H54 (cell line): ENCODE measurements around the gene GRK7.
"Not testable (repeated sequence)": the region's sequence is repeated elsewhere in the genome, so short reads cannot be mapped to it uniquely, and the experiment has no call there.

Source experiments
- DNase-seq: peaks from one replicate; pipeline ENCODE4 v3.0.0; 2011; ENCODE audit warnings: low spot score, mixed read lengths; ENCODE audit not compliant: insufficient read length
- FAIRE-seq: peaks from 3 replicates; lab custom pipeline; 2011; peaks lifted over from hg19 to GRCh38; lab: Jason Lieb, UNC
- POLR2A ChIP-seq: IDR thresholded peaks from 2 replicates; pipeline ENCODE4 v1.6.1; 2011; ENCODE audit warnings: low read depth, mild to moderate bottlenecking, low read length

Gene GRK7

GRCh38 chr3:141773676-141774075 lies 10.5 kb downstream of the GRK7 start:
- no peak for DNase-seq
- no peak for TF ChIP-seq POLR2A

DNA sequence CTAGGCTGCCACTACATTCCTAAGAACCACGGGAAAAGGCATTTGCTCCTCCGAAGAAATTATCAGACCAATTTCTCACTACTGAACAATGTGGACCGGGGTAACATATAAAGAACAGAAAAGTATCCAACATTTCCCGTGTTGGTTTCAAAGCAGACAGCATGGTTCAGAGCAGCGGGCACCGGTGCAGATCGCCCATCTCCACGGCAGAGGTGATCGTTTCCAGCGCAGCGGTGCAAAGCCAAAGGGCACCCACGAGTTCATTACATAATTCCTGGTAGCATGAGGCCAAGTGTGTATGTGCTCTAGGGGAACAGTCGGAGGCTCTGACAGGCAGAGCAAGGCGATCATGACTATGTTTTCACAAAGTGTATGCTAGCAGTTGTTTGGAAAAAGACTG lies 13.2 kb downstream of the GRK7 start:
- no peak for DNase-seq
- no peak for TF ChIP-seq POLR2A
- no peak for FAIRE-seq

More at GRCh38 chr3:141773676-141774075, 10.5 kb downstream of the GRK7 start:
- no peak for FAIRE-seq

GRCh38 chr3:141776885-141777284 lies 13.7 kb downstream of the GRK7 start:
- FAIRE-seq, result no peak
- TF ChIP-seq POLR2A, result no peak
- DNase-seq, result no peak

DNA sequence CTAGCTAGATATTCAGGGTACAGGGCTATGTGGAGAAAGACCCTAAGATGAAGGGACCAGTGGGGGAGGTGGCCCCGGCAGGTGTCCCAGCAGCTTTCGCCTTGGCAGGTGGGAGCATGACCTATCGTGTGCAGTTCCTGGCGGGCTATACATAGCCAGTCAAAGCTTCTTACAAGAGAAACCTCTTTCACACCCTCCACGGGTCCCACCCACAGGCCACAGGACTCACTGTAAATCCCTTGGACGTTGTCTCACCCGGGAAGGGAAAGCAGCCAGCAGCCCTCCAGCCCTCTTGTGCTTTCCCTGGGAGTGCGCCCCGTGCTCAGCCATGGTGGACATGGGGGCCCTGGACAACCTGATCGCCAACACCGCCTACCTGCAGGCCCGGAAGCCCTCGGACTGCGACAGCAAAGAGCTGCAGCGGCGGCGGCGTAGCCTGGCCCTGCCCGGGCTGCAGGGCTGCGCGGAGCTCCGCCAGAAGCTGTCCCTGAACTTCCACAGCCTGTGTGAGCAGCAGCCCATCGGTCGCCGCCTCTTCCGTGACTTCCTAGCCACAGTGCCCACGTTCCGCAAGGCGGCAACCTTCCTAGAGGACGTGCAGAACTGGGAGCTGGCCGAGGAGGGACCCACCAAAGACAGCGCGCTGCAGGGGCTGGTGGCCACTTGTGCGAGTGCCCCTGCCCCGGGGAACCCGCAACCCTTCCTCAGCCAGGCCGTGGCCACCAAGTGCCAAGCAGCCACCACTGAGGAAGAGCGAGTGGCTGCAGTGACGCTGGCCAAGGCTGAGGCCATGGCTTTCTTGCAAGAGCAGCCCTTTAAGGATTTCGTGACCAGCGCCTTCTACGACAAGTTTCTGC lies 15.0 kb downstream of the GRK7 start:
- no peak for TF ChIP-seq POLR2A
- FAIRE-seq (no peak), DNase-seq (no peak)

- FAIRE-seq, result no peak
- no peak for TF ChIP-seq POLR2A
Observed at GRCh38 chr3:141779667-141780066, 16.5 kb downstream of the GRK7 start.

DNA sequence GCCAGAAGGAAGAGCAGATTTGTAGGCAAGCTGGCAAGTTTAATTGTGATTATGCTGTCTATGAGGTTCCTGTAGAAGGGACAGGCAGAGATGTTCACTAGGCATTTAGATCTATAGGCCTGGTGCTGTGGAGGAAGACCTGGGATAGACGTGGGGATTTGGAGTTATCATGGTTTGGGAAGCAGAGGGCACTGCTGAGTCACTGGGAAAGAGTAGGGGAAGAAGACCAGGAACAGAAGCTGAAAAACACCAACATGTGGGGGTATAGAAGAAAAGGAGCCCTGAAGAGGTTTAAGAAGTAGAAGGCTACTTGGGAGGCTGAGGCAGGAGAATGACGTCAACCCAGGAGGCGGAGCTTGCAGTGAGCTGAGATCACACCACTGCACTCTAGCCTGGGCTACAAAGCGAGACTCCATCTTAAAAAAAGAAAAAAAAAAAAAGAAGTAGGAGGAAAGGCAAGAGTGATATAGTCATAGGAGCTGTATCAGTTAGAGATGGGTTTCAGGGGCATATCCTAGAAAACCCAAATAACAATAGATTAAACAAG lies 19.3 kb downstream of the GRK7 start:
- DNase-seq, result no peak
- FAIRE-seq, result no peak
- no peak for TF ChIP-seq POLR2A

More at GRCh38 chr3:141779667-141780066, 16.5 kb downstream of the GRK7 start:
- DNase-seq, result no peak

DNA sequence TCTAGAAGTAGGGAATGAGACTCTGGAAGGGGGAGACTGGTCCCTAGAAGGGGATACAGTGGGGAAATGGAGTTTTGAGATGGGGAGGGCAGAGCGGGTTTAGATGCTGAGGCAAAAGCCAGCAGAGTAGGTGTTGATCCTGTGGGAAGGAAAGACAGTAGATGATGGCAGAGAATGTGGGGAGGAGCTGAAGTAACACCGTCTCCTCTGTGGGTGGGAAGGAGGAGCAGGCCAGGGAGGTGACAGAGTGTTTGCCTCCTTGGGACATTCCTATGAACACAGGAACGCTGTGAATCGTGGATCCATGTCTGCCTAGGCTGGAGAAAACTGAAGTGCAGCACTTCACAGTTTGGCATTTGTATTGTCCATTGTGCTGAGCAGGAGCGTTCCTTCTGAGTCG lies 20.4 kb downstream of the GRK7 start:
- TF ChIP-seq POLR2A, result no peak
- FAIRE-seq, result no peak
- no peak for DNase-seq

- no peak for TF ChIP-seq POLR2A
- DNase-seq (no peak), FAIRE-seq (no peak)
Observed at GRCh38 chr3:141784096-141784495, 20.9 kb downstream of the GRK7 start.

DNA sequence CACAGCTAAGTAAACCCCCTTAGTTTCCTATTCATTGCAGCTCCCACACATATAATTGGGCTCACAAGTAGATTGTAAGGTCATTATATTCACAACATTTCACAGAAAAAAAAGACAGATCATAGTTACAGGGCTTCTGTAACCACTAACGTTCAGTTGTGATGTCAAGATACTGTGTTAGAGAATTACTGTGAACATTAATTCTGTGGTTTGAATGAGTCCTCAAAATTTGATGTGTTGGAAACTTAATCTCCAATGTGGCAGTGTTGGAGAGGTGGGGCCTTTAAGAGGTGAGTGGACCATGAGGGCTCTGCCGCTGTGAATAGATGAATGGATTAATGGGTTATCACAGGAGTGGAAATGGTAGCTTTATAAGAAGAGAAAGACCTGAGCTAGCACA lies 21.3 kb downstream of the GRK7 start:
- DNase-seq, result no peak
- TF ChIP-seq POLR2A, result no peak
- no peak for FAIRE-seq

DNA sequence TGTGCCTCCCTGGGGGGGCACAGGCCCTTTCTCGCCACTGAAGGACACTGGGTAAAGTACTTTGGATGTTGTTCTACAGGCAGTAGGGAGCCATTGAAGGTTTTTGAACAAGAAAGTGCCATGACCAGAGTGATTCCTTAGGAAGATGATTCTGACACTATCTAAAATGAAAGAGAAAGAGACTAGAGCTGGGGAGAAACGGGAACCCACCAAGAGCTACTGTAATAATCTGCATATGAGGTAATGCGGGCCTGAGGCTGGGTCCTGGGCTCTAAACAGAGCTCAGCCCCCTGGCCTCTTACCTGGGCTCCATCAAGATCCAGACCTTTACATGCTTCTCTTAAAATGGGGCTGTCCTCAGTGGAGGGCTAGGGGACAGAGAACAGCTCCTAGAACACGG lies 24.9 kb downstream of the GRK7 start:
- TF ChIP-seq POLR2A, result no peak
- DNase-seq, result no peak
- no peak for FAIRE-seq

DNA sequence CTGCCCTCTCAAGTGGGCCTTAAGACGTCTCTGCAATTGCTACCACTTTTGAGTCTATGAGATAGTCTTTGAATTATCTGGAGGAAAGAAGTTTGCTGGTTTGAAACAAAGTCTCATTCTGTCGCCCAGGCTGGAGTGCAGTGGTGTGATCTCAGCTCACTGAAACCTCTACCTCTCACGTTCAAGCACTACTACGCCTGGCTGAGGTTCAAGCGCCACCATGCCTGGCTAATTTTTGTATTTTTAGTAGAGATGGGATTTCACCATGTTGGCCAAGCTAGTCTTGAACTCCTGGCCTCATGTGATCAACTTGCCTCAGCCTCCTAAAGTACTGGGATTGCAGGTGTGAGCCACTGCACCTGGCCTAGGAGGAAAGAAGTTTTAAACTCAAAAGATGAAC lies 25.5 kb downstream of the GRK7 start:
- DNase-seq, FAIRE-seq: not testable (repeated sequence)

GRCh38 chr3:141789281-141789680 lies 26.1 kb downstream of the GRK7 start:
- no peak for TF ChIP-seq POLR2A
- no peak for FAIRE-seq

GRCh38 chr3:141790171-141790570 lies 27.0 kb downstream of the GRK7 start:
- no peak for TF ChIP-seq POLR2A
- DNase-seq (no peak), FAIRE-seq (no peak)

More at GRCh38 chr3:141789281-141789680, 26.1 kb downstream of the GRK7 start:
- peak; percentile 32 for DNase-seq

DNA sequence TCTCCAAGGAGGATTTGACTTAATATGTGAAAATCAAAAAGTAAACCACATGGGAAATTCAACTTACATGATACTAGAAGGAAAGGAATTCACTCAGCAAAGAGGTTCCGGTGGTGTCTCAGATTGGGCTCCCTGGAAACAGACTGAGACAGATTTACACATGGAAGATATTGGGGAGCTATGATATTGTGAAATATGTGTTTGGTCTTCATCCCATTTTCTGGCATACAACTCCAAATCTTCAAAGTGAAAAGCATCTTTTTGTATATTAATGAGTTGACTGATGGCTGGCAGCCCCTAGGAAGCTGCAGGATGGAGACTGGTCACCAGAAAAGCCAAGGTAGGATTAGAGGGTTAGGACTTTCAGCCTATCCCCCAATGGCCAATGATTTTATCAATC lies 29.3 kb downstream of the GRK7 start:
- no peak for FAIRE-seq

More for the DNA sequence above, 29.3 kb downstream of the GRK7 start:
- TF ChIP-seq POLR2A, result no peak
- no peak for DNase-seq
